Measurements from ENCODE around the gene LIPM.

Gene LIPM

DNA sequence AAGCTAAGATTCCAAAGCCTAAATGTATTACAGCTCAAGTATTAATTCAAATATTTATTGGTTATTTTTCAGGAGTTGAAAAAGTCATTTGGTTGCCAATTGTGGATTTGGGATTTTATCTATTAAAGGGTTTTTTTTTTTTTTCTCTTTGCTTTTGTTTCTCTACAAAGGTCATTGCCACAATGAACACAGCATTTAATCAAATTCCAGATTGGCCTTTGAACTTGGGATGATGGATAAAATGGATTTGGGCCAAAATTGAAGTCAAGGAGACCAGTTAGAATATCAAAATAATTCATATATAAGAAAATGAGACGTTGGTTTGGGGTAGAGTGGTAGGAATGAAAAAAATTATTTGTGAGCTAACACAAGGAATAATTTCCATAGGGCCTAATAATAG is 33.1 kb upstream of the LIPM start:
- Histone ChIP-seq H3K27ac (replicated peaks) (no peak overlapping the region), H3K27me3 (ENCODE audit: insufficient read depth, poor library complexity, severe bottlenecking) (no peaks in the 10 kb centered on the region), H3K4me3 (replicated peaks; ENCODE audit: insufficient read depth, low read length) (no peak overlapping the region)
- TF ChIP-seq POLR2AphosphoS5 (IDR thresholded peaks at IDR 0.05; ENCODE audit: low read depth) (no peak), REST (IDR thresholded peaks at IDR 0.05; ENCODE audit: insufficient replicate concordance, low read depth) (no peak), SPI1 (IDR thresholded peaks at IDR 0.05; ENCODE audit: borderline replicate concordance, low read depth) (no peak), CTCF (IDR thresholded peaks at IDR 0.05; ENCODE audit: insufficient read depth, low read length) (no peak), GABPA (IDR thresholded peaks at IDR 0.05; ENCODE audit: low read depth) (no peak)
- DNase-seq (ENCODE audit: low read depth in 1 of 2, low spot score in 1 of 2): no peak

DNA sequence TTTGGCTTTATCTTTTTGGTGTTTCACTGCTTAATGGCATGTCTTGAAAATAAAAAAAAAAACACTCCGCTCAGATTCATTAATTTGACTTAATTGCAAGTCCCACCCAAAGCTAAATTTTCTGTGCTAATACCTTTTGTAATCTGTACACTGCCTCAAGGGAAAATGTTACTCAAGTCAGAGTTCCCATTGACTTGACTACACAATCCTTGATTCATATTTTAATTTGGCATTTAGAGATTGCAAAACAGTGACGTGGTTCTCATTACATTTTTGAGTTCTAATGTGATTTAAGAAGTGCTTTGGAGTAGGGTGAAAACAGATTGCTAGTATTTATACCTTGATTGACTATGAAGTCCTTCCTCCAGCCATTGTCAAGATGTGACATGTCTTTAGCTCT is 21.3 kb upstream of the LIPM start:
- DNase-seq (ENCODE audit: low read depth in 1 of 2, low spot score in 1 of 2): no peak
- H3K27ac ChIP-seq (replicated peaks): no peak overlapping the region
- peaks cover 2% of the 10 kb centered on the region for H3K27me3 ChIP-seq (ENCODE audit: insufficient read depth, poor library complexity, severe bottlenecking)
- TF ChIP-seq REST (IDR thresholded peaks at IDR 0.05; ENCODE audit: insufficient replicate concordance, low read depth) (no peak), GABPA (IDR thresholded peaks at IDR 0.05; ENCODE audit: low read depth) (no peak), SPI1 (IDR thresholded peaks at IDR 0.05; ENCODE audit: borderline replicate concordance, low read depth) (no peak), POLR2AphosphoS5 (IDR thresholded peaks at IDR 0.05; ENCODE audit: low read depth) (no peak), CTCF (IDR thresholded peaks at IDR 0.05; ENCODE audit: insufficient read depth, low read length) (no peak)
- no peak overlapping the region for H3K4me3 ChIP-seq (replicated peaks; ENCODE audit: insufficient read depth, low read length)

DNA sequence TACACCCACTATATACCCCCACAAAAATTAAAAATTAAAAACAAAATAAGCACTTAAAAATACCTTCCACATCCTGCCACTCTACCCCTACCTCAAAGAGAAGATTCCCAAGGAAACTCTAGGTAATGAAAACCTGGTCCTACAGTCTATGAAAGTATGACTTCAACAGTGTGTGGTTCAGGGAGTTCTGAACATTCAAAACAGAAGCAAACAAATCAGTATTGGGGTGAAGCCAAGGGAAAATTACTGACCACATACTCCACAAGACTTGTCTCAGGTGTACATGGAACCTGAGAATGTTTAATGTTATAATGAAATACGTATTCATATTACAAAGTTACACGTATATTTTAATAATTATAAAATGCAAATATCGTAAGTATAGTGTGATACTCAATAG is 20.3 kb upstream of the LIPM start:
- H3K27me3 ChIP-seq (ENCODE audit: insufficient read depth, poor library complexity, severe bottlenecking): peaks cover 2% of the 10 kb centered on the region
- no peak overlapping the region for H3K4me3 ChIP-seq (replicated peaks; ENCODE audit: insufficient read depth, low read length)
- no peak overlapping the region for H3K27ac ChIP-seq (replicated peaks)
- no peak for DNase-seq (ENCODE audit: low read depth in 1 of 2, low spot score in 1 of 2)
- no peak for TF ChIP-seq CTCF (IDR thresholded peaks at IDR 0.05; ENCODE audit: insufficient read depth, low read length)
- TF ChIP-seq POLR2AphosphoS5 (IDR thresholded peaks at IDR 0.05; ENCODE audit: low read depth): no peak
- no peak for TF ChIP-seq SPI1 (IDR thresholded peaks at IDR 0.05; ENCODE audit: borderline replicate concordance, low read depth)
- no peak for TF ChIP-seq GABPA (IDR thresholded peaks at IDR 0.05; ENCODE audit: low read depth)
- no peak for TF ChIP-seq REST (IDR thresholded peaks at IDR 0.05; ENCODE audit: insufficient replicate concordance, low read depth)
